Endothelial cell (in vitro differentiated cells): Measurements from ENCODE around the gene PIM3. TPM values are rescaled to one million over a fixed set of nuclear protein-coding genes. Genes with fewer than 3 reads are reported as not detected.

Experiments
- DNase-seq: peaks from one replicate; pipeline ENCODE4 v3.0.0; 2021; ENCODE audit warnings: low spot score
- H3K27ac Mint-ChIP-seq: one replicate; pipeline ENCODE4 v1.8.0; 2021; ENCODE audit warnings: mixed read lengths, inconsistent platforms; ENCODE audit not compliant: unreplicated experiment
- H3K27me3 Mint-ChIP-seq: one replicate; pipeline ENCODE4 v1.8.0; 2021; ENCODE audit warnings: mild to moderate bottlenecking, moderate library complexity, mixed read lengths, inconsistent platforms; ENCODE audit not compliant: unreplicated experiment
- H3K36me3 Mint-ChIP-seq: one replicate; pipeline ENCODE4 v1.8.0; 2021; ENCODE audit warnings: mild to moderate bottlenecking, low read depth, mixed read lengths, inconsistent platforms; ENCODE audit not compliant: unreplicated experiment
- H3K4me1 Mint-ChIP-seq: one replicate; pipeline ENCODE4 v1.8.0; 2021; ENCODE audit warnings: mild to moderate bottlenecking, mixed read lengths, inconsistent platforms; ENCODE audit not compliant: unreplicated experiment
- H3K4me3 Mint-ChIP-seq: one replicate; pipeline ENCODE4 v1.8.0; 2021; ENCODE audit warnings: mild to moderate bottlenecking, mixed read lengths, inconsistent platforms; ENCODE audit not compliant: unreplicated experiment
- H3K9me3 Mint-ChIP-seq: one replicate; pipeline ENCODE4 v1.8.0; 2021; ENCODE audit warnings: mixed read lengths, inconsistent platforms; ENCODE audit not compliant: unreplicated experiment
- CTCF ChIP-seq: fragments of 200-600 bp; sonication (generic); IDR thresholded peaks from one replicate; pipeline ENCODE4 v1.5.0; 2021; ENCODE audit warnings: antibody characterized with exemption; ENCODE audit not compliant: unreplicated experiment
- total RNA-seq: library from RNA; stranded (reverse); fragmentation: NEBNext Ultra II Directional; extraction: Animal tissue kit (Norgen Biotek cat#: 25700); gene quantifications from one replicate; pipeline ENCODE4 v1.2.1, GENCODE V29; 2021; ENCODE audit not compliant: unreplicated experiment

Gene PIM3
- total RNA-seq, 1 donor from 2014 or later = 112 TPM

- no peak for DNase-seq
- Mint-ChIP-seq H3K9me3 (no peaks in the 10 kb centered on the region), H3K27ac (no peak overlapping the region), H3K36me3 (peaks cover 14% of the 10 kb centered on the region), H3K4me1 (peaks cover 27% of the 10 kb centered on the region), H3K4me3 (no peak overlapping the region), H3K27me3 (peaks cover 7% of the 10 kb centered on the region)
- no peak for TF ChIP-seq CTCF
These were observed 30.5 kb upstream of the PIM3 start for GRCh38 chr22:49929994-49930575.

- peak; percentile 30 for TF ChIP-seq CTCF
- Mint-ChIP-seq H3K36me3 (peaks cover 8% of the 10 kb centered on the region), H3K27ac (peak overlapping the region; percentile 57), H3K9me3 (no peaks in the 10 kb centered on the region), H3K27me3 (peaks cover 2% of the 10 kb centered on the region), H3K4me3 (peak overlapping the region; percentile 66), H3K4me1 (peaks cover 22% of the 10 kb centered on the region)
- peak; percentile 70 for DNase-seq
These were observed 29.8 kb upstream of the PIM3 start for GRCh38 chr22:49930596-49931412.

- H3K4me1 Mint-ChIP-seq = peaks cover 34% of the 10 kb centered on the region
- H3K27ac Mint-ChIP-seq = no peak overlapping the region
- H3K4me3 Mint-ChIP-seq = no peak overlapping the region
- TF ChIP-seq CTCF = no peak
- DNase-seq = no peak
- H3K9me3 Mint-ChIP-seq = no peaks in the 10 kb centered on the region
- H3K36me3 Mint-ChIP-seq = no peaks in the 10 kb centered on the region
- H3K27me3 Mint-ChIP-seq = peaks cover 5% of the 10 kb centered on the region
These were observed 27.1 kb upstream of the PIM3 start for GRCh38 chr22:49933236-49934159.

- Mint-ChIP-seq H3K36me3 (no peaks in the 10 kb centered on the region), H3K4me1 (peaks cover 40% of the 10 kb centered on the region), H3K27ac (no peak overlapping the region), H3K4me3 (no peak overlapping the region), H3K27me3 (peaks cover 6% of the 10 kb centered on the region), H3K9me3 (no peaks in the 10 kb centered on the region)
- no peak for TF ChIP-seq CTCF
- DNase-seq = no peak
These were observed 26.2 kb upstream of the PIM3 start for GRCh38 chr22:49934160-49934890.
